Hematopoietic multipotent progenitor cell treated with erythropoietin and hydrocortisone succinate and interleukin-3 and kit ligand, for 8 days (in vitro differentiated cells): ENCODE measurements around the gene WDR45B.
"Not testable (repeated sequence)": the region's sequence is repeated elsewhere in the genome, so short reads cannot be mapped to it uniquely, and the experiment has no call there.

Source experiments
- DNase-seq: peaks from one replicate; pipeline ENCODE4 v3.0.0-alpha.2; 2015

WDR45B gene

GRCh38 chr17:82577300-82577699 is 70.9 kb downstream of the WDR45B start:
- no peak for DNase-seq

- DNase-seq, result not testable (repeated sequence)
These were observed 72.5 kb downstream of the WDR45B start for GRCh38 chr17:82575581-82576221.

- no peak for DNase-seq
These were observed 74.2 kb downstream of the WDR45B start for GRCh38 chr17:82574041-82574440.

GRCh38 chr17:82571855-82572254 is 76.4 kb downstream of the WDR45B start:
- no peak for DNase-seq

- no peak for DNase-seq
These were observed 78.0 kb downstream of the WDR45B start for GRCh38 chr17:82570277-82570676.

GRCh38 chr17:82569621-82570020 is 78.6 kb downstream of the WDR45B start:
- DNase-seq, result no peak

GRCh38 chr17:82568997-82569393 is 79.2 kb downstream of the WDR45B start:
- DNase-seq, result no peak

- no peak for DNase-seq
These were observed 81.0 kb downstream of the WDR45B start for GRCh38 chr17:82567286-82567685.

GRCh38 chr17:82566129-82566960 is 81.9 kb downstream of the WDR45B start:
- no peak for DNase-seq

- DNase-seq, result no peak
These were observed 82.7 kb downstream of the WDR45B start for GRCh38 chr17:82565551-82565950.
